IMR-90 (cell line): ENCODE data around the gene LRRC4C. TPM values are rescaled to one million over a fixed set of nuclear protein-coding genes. Genes with fewer than 3 reads are reported as not detected.

Experiments used
- ATAC-seq: fragments of 200-7000 bp; cut with Tn5 transposase; 2 replicates; pipeline ENCODE4 v1.9.1; 2020; ENCODE audit warnings: low read depth, mild to moderate bottlenecking, moderate library complexity
- BruUV-seq: library from RNA; stranded (reverse); fragments of 400-500 nt; replicated peaks from 2 replicates; lab custom pipeline; 2021; lab: Mats Ljungman, UMichigan
- CTCF ChIA-PET: fragments of 300-600 bp; formaldehyde crosslinking; extraction: SDS; loops from one replicate; lab custom pipeline; 2021; ENCODE audit warnings: antibody characterized with exemption; lab: Yijun Ruan, JAX
- POLR2A ChIA-PET: fragments of 300-600 bp; sonication (Branson Sonifier 250); formaldehyde crosslinking; loops from one replicate; lab custom pipeline; 2022; ENCODE audit warnings: antibody characterized with exemption; ENCODE audit not compliant: unreplicated experiment; lab: Charles Lee
- DNase-seq: peaks from one replicate; pipeline ENCODE4 v3.0.0; 2013
- H2AFZ ChIP-seq: replicated peaks from 2 replicates; pipeline ENCODE3; 2013; ENCODE audit warnings: low read length, mild to moderate bottlenecking; ENCODE audit not compliant: poor library complexity
- H2AK5ac ChIP-seq: 2 replicates; pipeline ENCODE4 v1.6.1; 2013; ENCODE audit warnings: low read depth, low read length, inconsistent platforms
- H2AK9ac ChIP-seq: replicated peaks from 2 replicates; pipeline ENCODE3; 2013; ENCODE audit warnings: mild to moderate bottlenecking, low read depth, low read length, moderate library complexity; ENCODE audit not compliant: poor library complexity
- H2BK120ac ChIP-seq: 2 replicates; pipeline ENCODE4 v1.6.1; 2013; ENCODE audit warnings: low read depth, low read length, inconsistent platforms
- H2BK15ac ChIP-seq: 3 replicates; pipeline ENCODE4 v1.6.1; 2013; ENCODE audit warnings: low read depth, low read length, inconsistent platforms
- H2BK20ac ChIP-seq: 2 replicates; pipeline ENCODE4 v1.6.1; 2013; ENCODE audit warnings: low read depth, mild to moderate bottlenecking, inconsistent platforms, low read length, moderate library complexity
- H2BK5ac ChIP-seq: 2 replicates; pipeline ENCODE4 v1.6.1; 2013; ENCODE audit warnings: mild to moderate bottlenecking, low read depth, low read length, inconsistent platforms; ENCODE audit not compliant: poor library complexity, severe bottlenecking
- H3K14ac ChIP-seq: replicated peaks from 2 replicates; pipeline ENCODE4 v1.6.1; 2013; ENCODE audit warnings: low read depth, low read length, inconsistent platforms
- H3K18ac ChIP-seq: 2 replicates; pipeline ENCODE4 v1.6.1; 2013; ENCODE audit warnings: low read depth, low read length, control low read depth
- H3K23ac ChIP-seq: 2 replicates; pipeline ENCODE4 v1.6.1; 2013; ENCODE audit warnings: low read depth, low read length, inconsistent platforms
- H3K27ac ChIP-seq: 2 replicates; pipeline ENCODE4 v1.5.1; 2013; ENCODE audit warnings: mild to moderate bottlenecking, control low read depth, low read length; ENCODE audit not compliant: insufficient read depth
- H3K27me3 ChIP-seq: 2 replicates; pipeline ENCODE4 v1.6.1; 2013; ENCODE audit warnings: low read length; ENCODE audit not compliant: control insufficient read depth, insufficient read depth
- H3K36me3 ChIP-seq: 2 replicates; pipeline ENCODE4 v1.6.1; 2013; ENCODE audit warnings: low read length, mixed read lengths; ENCODE audit not compliant: control insufficient read depth, insufficient read depth
- H3K4ac ChIP-seq: 2 replicates; pipeline ENCODE4 v1.6.1; 2013; ENCODE audit warnings: low read depth, low read length, inconsistent platforms
- H3K4me1 ChIP-seq: 2 replicates; pipeline ENCODE4 v1.6.1; 2013; ENCODE audit warnings: low read length, mixed read lengths; ENCODE audit not compliant: control insufficient read depth, insufficient read depth
- H3K4me2 ChIP-seq: 2 replicates; pipeline ENCODE4 v1.6.1; 2013; ENCODE audit warnings: low read depth, mild to moderate bottlenecking, control low read depth, low read length, moderate library complexity
- H3K4me3 ChIP-seq: 2 replicates; pipeline ENCODE4 v1.5.1; 2013; ENCODE audit warnings: low read depth, mild to moderate bottlenecking, control low read depth, low read length, moderate library complexity; ENCODE audit not compliant: insufficient read depth
- H3K56ac ChIP-seq: 2 replicates; pipeline ENCODE4 v1.6.1; 2013; ENCODE audit warnings: low read length, inconsistent platforms; ENCODE audit not compliant: insufficient read depth; ENCODE audit errors: extremely low read depth
- H3K79me1 ChIP-seq, 2 experiments: 2 replicates each; pipeline ENCODE4 v1.6.1; 2013; ENCODE audit warnings: low read length in 2 of 2, inconsistent platforms in 1 of 2, low read depth in 1 of 2
- H3K9ac ChIP-seq: 2 replicates; pipeline ENCODE4 v1.6.1; 2013; ENCODE audit warnings: low read depth, low read length, control low read depth
- H3K9me1 ChIP-seq: 2 replicates; pipeline ENCODE4 v1.6.1; 2013; ENCODE audit warnings: low read length, inconsistent platforms; ENCODE audit not compliant: insufficient read depth
- H3K9me3 ChIP-seq: 2 replicates; pipeline ENCODE4 v1.6.1; 2013; ENCODE audit warnings: low read length; ENCODE audit not compliant: control insufficient read depth, insufficient read depth
- H4K20me1 ChIP-seq: 2 replicates; pipeline ENCODE4 v1.6.1; 2013; ENCODE audit warnings: low read length, inconsistent platforms; ENCODE audit not compliant: insufficient read depth
- H4K5ac ChIP-seq: 2 replicates; pipeline ENCODE4 v1.6.1; 2013; ENCODE audit warnings: mild to moderate bottlenecking, low read depth, low read length, control low read depth
- H4K8ac ChIP-seq, 2 experiments: 2 replicates each; pipeline ENCODE4 v1.6.1; 2013; ENCODE audit warnings: low read depth in 2 of 2, low read length in 2 of 2, control low read depth in 1 of 2, inconsistent platforms in 1 of 2
- H4K91ac ChIP-seq: 2 replicates; pipeline ENCODE4 v1.6.1; 2013; ENCODE audit warnings: low read depth, low read length, inconsistent platforms; ENCODE audit not compliant: insufficient read depth
- CHD1 ChIP-seq: IDR thresholded peaks from 2 replicates; pipeline ENCODE4 v1.6.1; 2012; ENCODE audit warnings: low read depth, low read length, improper control_type of control experiment
- WGBS, 2 experiments: methylation state at CpG; one replicate each; pipeline versions ENCODE4 v1.1.5 to v1.1.7; 2013; ENCODE audit warnings: missing lambda C conversion rate in 2 of 2; ENCODE audit not compliant: insufficient read length in 1 of 2; ENCODE audit errors: extremely low coverage in 2 of 2; 5-methylcytosine and 5-hydroxymethylcytosine counted together
- dilution Hi-C: fragments of 300-500 bp; cut with HindIII; formaldehyde crosslinking; loops from one replicate; pipeline ENCODE4 v1.14.3; 2018; ENCODE audit warnings: low sequenced_read_pairs; ENCODE audit not compliant: unreplicated experiment
- in situ Hi-C: fragments of 300-500 bp; cut with MboI; formaldehyde crosslinking; loops from 3 replicates; pipeline ENCODE4 v1.14.3; 2019; ENCODE audit warnings: low sequenced_read_pairs, inconsistent platforms, mixed read lengths
- intact Hi-C: fragments of 100-400 bp; cut with micrococcal nuclease; formaldehyde crosslinking; loops from 2 replicates; pipeline ENCODE4 v1.10.0; 2022
- polyA plus RNA-seq, 3 experiments: library from polyadenylated mRNA; depleted of rRNA; stranded (reverse); fragments of >200 nt; gene quantifications; 2 replicates each; pipeline ENCODE4 v1.2.3, GENCODE V29; 2012; ENCODE audit warnings: low replicate concordance in 1 of 3
- total RNA-seq: library from RNA; depleted of rRNA; stranded (reverse); fragments of >200 nt; gene quantifications from 2 replicates; pipeline ENCODE4 v1.2.3, GENCODE V29; 2012

Gene LRRC4C
- total and polyA plus RNA-seq, 2 of the 4 experiments (the other 2 are of a cell fraction), result under 0.01 to 0.03 TPM

GRCh38 chr11:41377709-41378394, 81.6 kb downstream of the LRRC4C start:
- H3K4ac ChIP-seq, result no peak overlapping the region
- H3K4me1 ChIP-seq, result no peaks in the 10 kb centered on the region
- no peaks in the 10 kb centered on the region for H3K79me1 ChIP-seq
- H2AFZ ChIP-seq, result no peak overlapping the region
- no peak overlapping the region for H3K4me3 ChIP-seq
- peaks cover 2% of the 10 kb centered on the region for H3K9me3 ChIP-seq
- dilution Hi-C loops (no loop called here), in situ Hi-C loops (no loop called here), intact Hi-C loops (no loop called here)
- BruUV-seq, result no TSS peak
- H3K18ac ChIP-seq, result no peak overlapping the region
- H2BK120ac ChIP-seq, result no peak overlapping the region
- H4K5ac ChIP-seq, result no peak overlapping the region
- H3K27me3 ChIP-seq, result no peaks in the 10 kb centered on the region
- H3K9ac ChIP-seq, result no peak overlapping the region
- H3K56ac ChIP-seq, result no peak overlapping the region
- H2BK5ac ChIP-seq, result no peak overlapping the region
- H3K36me3 ChIP-seq, result no peaks in the 10 kb centered on the region
- no peak overlapping the region for H3K4me2 ChIP-seq
- no peak overlapping the region for H2BK15ac ChIP-seq
- no CpG with 5 or more reads among the region's 7 CpGs for WGBS, 2 experiments
- no peak overlapping the region for H3K27ac ChIP-seq
- H2AK5ac ChIP-seq, result no peak overlapping the region
- H3K23ac ChIP-seq, result no peak overlapping the region
- no peak overlapping the region for H2AK9ac ChIP-seq
- POLR2A ChIA-PET, result no interaction called here
- H2BK20ac ChIP-seq, result no peak overlapping the region
- H4K8ac ChIP-seq, result no peak overlapping the region
- no peaks in the 10 kb centered on the region for H3K9me1 ChIP-seq
- CTCF ChIA-PET, result interaction anchor here (0.7 kb wide), 1 partner anchor 431 kb away, joined by 4 read pairs; no protein-coding TSS in a partner anchor
- DNase-seq (no peak), ATAC-seq (no peak)
- H3K14ac ChIP-seq, result no peak overlapping the region
- H4K20me1 ChIP-seq, result no peaks in the 10 kb centered on the region
- no peak for TF ChIP-seq CHD1
- H4K91ac ChIP-seq, result no peak overlapping the region
